Activated CD4-positive, alpha-beta T cell treated with anti-CD3 and anti-CD28 coated beads, Interleukin-2, amount 50 U/mL, for 1 hour (primary cell): ENCODE data around the gene GAPVD1.
A peak's percentile ranks its signal among the peaks of the same experiment; 100 is the strongest.
"Not testable (repeated sequence)": the region's sequence is repeated elsewhere in the genome, so short reads cannot be mapped to it uniquely, and the experiment has no call there.

Experiments used
- DNase-seq: peaks from one replicate; pipeline ENCODE4 v3.0.0-alpha.2; 2020

The GAPVD1 gene

GRCh38 chr9:125258160-125258785, 3.4 kb upstream of the GAPVD1 start:
- DNase-seq = no peak

GRCh38 chr9:125258832-125259534, 2.6 kb upstream of the GAPVD1 start:
- DNase-seq = no peak

DNA sequence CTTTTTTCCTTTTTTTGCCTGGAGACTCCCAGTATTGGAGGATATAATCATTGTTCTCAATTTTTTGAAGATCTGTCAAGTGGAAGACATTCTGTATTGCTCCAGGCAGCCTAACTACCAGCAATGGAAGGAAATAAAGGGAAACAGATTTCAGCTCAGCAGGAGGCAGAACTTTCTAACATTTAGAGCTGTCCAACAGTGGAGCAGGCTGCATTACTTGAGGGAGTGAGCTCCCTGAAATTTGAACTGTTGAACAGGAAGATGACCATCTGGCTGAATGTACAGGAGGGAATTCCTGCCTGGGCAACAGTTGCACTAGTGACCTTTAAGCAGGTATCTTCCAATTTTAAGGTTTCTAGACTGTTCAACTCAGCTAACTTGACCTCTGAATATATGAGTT, 1.1 kb upstream of the GAPVD1 start:
- no peak for DNase-seq

- no peak for DNase-seq
These were observed 817 bp downstream of the GAPVD1 start for GRCh38 chr9:125262294-125262991.

DNA sequence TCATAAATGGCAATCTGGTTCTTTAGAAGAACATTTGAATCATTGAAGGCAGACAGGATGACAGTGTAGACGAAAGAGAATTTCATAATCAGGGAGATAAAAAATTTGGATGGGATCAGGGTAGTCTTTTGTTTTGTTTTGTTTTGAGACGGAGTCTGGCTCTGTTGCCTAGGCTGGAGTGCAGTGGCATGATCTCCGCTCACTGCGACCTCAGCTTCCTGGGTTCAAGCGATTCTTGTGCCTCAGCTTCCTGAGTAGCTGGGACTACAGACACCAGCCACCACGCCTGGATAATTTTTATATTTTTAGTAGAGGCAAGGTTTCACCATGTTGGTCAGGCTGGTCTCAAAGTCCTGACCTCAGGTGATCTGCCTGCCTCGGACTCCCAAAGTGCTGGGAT, 2.4 kb downstream of the GAPVD1 start:
- DNase-seq = peak; percentile 24

DNA sequence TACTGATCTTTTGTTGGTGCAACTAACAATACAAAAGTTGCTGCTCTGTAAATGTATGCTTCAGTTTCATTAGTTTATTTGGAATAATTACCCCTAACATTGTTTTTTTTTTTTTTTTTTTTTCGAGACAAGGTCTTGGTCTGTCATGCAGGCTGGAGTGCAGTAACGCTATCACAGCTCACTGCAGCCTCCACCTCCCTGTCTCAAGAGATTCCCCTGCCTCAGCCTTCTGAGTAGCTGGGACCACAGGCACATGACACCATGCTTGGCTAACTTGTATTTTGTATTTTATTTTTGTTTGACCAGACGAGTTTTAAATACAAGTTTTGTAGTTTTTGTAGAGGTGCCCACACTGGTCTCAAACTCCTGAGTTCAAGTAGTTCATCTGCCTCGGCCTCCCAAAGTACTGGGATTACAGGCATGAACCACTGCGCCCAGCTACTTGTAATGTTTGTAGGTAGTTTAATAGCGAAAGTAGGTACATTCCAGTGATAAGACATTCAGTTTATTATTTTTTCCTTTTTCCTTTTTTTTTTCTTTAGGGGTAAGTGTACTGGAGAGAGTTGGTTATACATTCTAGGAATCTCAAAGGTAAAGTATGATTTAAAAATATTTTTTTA, 6.9 kb downstream of the GAPVD1 start:
- DNase-seq = no peak

DNA sequence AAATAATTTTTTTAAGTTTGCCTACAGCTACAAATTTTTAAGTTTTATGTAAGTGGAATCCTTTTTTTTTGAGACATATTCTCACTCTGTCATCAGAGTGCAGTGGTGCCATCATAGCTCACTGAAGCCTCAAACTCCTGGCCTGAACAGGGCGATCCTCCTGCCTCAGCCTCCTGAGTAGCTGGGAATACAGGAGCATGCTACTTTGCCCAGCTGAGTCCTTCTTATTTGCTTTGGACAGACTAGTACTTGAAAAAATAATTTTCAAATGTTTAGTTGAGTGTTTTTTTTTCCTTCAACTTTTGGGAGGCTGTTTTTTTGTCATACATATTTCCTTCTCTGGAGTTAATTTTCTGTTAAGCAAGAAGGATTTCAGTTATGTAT, 7.4 kb downstream of the GAPVD1 start:
- DNase-seq = no peak

DNA sequence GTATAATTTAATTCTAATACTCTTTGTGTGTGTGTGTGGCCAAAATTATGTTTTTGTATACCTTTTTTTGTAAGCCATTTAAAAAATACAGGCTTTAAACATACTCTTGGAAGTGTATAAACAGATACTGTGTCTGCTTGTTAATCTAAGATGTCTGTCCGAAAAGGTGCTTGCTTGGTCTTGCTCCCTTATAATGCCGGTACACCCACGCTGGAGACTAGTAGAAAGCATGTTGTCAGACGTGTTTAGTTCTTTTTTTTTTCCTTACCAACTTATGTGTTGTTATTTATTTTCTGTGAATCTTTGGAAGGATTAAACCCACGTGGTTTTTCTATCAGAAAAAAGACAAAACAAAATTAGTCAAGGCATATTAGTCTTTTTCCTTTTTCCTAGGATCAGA, 9.5 kb downstream of the GAPVD1 start:
- DNase-seq = no peak

GRCh38 chr9:125272697-125273096, 11.1 kb downstream of the GAPVD1 start:
- no peak for DNase-seq

DNA sequence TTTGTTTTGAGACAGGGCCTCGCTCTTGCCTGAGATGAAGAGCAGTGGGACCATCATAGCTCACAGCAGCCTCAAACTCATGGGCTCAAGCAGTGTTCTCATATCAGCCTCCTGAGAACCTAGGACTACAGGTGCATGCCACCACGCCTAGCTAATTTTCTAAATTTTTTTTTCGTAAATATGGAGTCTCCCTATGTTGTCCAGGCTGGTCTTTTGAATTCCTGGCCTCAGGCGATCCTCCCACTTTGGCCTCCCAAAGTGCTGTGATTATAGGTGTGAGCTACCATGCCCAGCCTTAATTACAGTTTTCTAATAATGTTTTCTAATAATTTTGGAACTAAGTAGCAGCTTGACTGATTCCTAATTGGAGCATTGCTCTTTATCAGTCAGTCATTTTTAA, 15.1 kb downstream of the GAPVD1 start:
- DNase-seq = no peak

DNA sequence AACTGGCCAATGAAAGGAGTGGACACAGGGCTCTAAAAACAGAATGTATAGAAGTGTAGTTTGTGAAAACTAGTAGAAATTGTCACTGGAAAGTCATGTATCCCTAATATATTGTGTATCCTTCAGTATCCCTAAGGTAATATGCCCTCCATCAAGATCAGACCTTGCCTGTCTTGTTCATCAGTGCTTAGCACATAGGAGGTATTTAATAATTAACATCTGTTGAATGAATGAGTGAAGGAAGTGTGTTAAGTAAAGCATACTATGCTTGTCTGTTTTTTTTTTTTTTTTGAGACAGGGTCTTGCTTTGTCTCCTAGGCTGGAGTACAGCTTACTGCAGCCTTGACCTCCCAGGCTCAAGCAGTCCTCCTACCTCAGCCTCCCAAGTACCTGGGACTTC, 15.8 kb downstream of the GAPVD1 start:
- no peak for DNase-seq

GRCh38 chr9:125280945-125281344, 19.3 kb downstream of the GAPVD1 start:
- DNase-seq = no peak

DNA sequence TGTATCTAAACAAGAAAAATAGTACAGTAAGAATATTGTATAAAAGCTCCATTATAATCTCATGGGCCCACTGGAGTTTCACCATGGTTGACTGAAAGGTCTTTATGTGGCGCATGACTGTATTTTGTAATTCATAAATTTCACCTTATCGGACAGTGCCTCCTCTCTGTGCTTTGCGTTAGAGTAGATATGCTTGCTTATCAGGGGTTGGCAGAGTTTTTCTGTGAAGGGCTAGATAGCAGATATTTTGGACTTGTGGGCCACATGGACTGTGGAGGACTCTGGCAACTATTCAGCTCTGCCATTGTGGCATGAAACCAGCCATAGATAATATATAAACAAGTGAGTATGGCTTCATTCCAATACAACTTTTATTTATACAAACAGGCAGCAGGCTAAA, 23.2 kb downstream of the GAPVD1 start:
- DNase-seq = no peak

DNA sequence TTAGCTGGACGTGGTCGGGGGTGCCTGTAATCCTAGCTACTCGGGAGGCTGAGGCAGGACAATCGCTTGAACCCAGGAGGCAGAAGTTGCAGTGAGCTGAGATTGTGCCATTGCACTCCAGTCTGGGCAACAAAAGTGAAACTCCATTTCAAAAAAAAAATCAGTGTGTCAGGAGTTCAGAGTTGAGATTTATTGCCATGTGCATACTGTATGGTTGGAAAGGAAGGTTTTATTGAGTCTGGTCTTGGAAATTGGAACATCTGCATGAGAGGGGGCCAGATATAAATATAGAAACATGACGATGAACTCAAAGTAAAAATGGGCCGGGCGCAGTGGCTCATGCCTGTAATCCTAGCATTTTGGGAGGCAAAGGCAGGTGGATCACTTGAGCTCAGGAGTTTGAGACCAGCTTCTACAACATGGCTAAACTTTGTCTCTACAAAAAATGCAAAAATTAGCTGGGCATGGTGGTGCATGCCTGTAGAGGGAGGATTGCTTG, 25.4 kb downstream of the GAPVD1 start:
- not testable (repeated sequence) for DNase-seq

DNA sequence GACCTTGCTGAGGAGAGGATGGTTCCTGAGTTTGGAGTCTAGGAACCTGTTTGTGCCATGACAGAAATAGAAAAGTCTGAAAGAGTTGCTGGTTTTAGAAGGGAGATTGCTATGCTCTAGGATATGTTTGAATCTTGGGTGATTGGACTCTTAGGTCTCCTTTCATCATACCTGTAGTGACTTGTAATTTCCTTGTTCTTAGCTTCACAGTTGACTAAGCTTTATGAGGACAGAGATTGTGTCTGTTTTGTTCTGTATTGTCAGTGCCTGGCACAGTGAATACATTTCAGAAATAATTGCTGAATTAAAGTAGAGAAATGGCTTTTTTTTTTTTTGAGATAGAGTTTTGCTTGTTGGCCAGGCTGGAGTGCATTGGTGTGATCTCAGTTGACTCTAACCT, 31.5 kb downstream of the GAPVD1 start:
- DNase-seq = no peak

DNA sequence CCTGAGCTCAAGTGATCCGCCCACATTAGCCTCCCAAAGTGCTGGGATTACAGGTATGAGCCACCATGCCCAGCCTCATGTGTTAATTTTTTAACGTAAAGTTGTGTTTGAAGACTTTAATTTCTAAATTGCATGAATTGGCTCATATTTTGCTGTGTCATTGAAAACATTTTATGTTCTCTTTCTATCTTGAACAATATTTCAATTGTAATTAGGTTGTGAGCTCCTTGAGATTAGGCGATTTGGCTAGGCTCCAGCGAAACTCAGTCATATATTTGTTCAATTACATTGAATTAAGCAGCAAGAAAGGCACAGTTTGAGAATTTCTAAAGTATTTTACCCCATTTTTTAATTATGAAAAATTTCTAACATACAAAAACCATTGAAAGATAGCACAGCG, 34.0 kb downstream of the GAPVD1 start:
- DNase-seq = no peak

DNA sequence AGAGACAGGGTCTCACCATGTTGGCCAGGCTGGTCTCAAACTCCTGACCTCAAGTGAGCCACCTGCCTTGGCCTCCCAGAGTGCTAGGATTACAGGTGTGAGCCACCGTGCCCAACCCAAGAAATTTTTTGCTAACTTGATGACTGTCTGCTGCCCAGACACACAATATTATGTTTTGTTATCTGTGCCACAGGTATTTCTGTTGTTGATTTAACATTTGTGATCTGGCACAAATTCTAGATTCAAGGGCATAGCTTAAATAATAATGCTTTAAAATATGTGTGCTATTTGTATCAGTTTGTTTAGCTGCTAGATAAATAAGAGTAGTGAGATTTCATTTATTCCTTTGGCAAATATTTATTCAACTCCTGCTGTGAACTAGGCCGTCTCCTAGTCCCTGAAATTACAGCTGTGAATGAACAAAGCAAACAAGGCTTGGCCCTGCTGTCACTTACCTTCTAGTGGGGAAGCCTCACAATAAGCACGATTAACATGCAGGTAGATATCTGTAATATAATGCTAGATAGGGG, 35.3 kb downstream of the GAPVD1 start:
- no peak for DNase-seq

- DNase-seq = no peak
These were observed 36.3 kb downstream of the GAPVD1 start for GRCh38 chr9:125297917-125298316.

GRCh38 chr9:125302241-125302640, 40.6 kb downstream of the GAPVD1 start:
- DNase-seq = no peak

GRCh38 chr9:125304273-125304672, 42.6 kb downstream of the GAPVD1 start:
- no peak for DNase-seq

- DNase-seq = no peak
These were observed 50.8 kb downstream of the GAPVD1 start for GRCh38 chr9:125312411-125312810.

- DNase-seq = not testable (repeated sequence)
These were observed 54.7 kb downstream of the GAPVD1 start for GRCh38 chr9:125316359-125316758.

- no peak for DNase-seq
These were observed 56.1 kb downstream of the GAPVD1 start for GRCh38 chr9:125317704-125318103.
